ENCODE measurements around the gene QTRT2. TPM values are rescaled to one million over a fixed set of nuclear protein-coding genes. Genes with fewer than 3 reads are reported as not detected.

The QTRT2 gene
- total and polyA plus RNA-seq, 2 of the 8 experiments (the other 6 are each of a cell fraction or from before 2014, with no cell fraction given): 13.3 to 54.5 TPM

DNA sequence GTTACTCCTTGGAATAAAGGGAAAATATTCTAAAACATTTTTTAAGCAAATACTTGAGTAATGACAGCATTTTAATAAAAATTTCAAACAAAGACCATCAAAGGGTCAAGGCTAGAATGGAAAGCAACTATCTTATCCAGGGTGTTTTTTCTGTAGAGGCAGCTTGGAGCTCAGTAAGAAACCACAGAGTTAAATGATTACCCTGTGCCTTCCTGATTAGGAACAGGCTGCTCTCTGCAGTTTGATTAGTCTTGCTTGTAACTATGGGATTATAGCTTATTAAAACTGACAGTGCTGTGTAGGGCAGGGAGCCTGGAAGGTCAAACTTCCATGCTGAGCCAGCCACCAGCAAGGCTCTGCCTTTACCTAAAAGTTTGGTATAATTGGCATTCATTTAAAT is 33.1 kb downstream of the QTRT2 start (continued):
- TF ChIP-seq, protein P1, sequence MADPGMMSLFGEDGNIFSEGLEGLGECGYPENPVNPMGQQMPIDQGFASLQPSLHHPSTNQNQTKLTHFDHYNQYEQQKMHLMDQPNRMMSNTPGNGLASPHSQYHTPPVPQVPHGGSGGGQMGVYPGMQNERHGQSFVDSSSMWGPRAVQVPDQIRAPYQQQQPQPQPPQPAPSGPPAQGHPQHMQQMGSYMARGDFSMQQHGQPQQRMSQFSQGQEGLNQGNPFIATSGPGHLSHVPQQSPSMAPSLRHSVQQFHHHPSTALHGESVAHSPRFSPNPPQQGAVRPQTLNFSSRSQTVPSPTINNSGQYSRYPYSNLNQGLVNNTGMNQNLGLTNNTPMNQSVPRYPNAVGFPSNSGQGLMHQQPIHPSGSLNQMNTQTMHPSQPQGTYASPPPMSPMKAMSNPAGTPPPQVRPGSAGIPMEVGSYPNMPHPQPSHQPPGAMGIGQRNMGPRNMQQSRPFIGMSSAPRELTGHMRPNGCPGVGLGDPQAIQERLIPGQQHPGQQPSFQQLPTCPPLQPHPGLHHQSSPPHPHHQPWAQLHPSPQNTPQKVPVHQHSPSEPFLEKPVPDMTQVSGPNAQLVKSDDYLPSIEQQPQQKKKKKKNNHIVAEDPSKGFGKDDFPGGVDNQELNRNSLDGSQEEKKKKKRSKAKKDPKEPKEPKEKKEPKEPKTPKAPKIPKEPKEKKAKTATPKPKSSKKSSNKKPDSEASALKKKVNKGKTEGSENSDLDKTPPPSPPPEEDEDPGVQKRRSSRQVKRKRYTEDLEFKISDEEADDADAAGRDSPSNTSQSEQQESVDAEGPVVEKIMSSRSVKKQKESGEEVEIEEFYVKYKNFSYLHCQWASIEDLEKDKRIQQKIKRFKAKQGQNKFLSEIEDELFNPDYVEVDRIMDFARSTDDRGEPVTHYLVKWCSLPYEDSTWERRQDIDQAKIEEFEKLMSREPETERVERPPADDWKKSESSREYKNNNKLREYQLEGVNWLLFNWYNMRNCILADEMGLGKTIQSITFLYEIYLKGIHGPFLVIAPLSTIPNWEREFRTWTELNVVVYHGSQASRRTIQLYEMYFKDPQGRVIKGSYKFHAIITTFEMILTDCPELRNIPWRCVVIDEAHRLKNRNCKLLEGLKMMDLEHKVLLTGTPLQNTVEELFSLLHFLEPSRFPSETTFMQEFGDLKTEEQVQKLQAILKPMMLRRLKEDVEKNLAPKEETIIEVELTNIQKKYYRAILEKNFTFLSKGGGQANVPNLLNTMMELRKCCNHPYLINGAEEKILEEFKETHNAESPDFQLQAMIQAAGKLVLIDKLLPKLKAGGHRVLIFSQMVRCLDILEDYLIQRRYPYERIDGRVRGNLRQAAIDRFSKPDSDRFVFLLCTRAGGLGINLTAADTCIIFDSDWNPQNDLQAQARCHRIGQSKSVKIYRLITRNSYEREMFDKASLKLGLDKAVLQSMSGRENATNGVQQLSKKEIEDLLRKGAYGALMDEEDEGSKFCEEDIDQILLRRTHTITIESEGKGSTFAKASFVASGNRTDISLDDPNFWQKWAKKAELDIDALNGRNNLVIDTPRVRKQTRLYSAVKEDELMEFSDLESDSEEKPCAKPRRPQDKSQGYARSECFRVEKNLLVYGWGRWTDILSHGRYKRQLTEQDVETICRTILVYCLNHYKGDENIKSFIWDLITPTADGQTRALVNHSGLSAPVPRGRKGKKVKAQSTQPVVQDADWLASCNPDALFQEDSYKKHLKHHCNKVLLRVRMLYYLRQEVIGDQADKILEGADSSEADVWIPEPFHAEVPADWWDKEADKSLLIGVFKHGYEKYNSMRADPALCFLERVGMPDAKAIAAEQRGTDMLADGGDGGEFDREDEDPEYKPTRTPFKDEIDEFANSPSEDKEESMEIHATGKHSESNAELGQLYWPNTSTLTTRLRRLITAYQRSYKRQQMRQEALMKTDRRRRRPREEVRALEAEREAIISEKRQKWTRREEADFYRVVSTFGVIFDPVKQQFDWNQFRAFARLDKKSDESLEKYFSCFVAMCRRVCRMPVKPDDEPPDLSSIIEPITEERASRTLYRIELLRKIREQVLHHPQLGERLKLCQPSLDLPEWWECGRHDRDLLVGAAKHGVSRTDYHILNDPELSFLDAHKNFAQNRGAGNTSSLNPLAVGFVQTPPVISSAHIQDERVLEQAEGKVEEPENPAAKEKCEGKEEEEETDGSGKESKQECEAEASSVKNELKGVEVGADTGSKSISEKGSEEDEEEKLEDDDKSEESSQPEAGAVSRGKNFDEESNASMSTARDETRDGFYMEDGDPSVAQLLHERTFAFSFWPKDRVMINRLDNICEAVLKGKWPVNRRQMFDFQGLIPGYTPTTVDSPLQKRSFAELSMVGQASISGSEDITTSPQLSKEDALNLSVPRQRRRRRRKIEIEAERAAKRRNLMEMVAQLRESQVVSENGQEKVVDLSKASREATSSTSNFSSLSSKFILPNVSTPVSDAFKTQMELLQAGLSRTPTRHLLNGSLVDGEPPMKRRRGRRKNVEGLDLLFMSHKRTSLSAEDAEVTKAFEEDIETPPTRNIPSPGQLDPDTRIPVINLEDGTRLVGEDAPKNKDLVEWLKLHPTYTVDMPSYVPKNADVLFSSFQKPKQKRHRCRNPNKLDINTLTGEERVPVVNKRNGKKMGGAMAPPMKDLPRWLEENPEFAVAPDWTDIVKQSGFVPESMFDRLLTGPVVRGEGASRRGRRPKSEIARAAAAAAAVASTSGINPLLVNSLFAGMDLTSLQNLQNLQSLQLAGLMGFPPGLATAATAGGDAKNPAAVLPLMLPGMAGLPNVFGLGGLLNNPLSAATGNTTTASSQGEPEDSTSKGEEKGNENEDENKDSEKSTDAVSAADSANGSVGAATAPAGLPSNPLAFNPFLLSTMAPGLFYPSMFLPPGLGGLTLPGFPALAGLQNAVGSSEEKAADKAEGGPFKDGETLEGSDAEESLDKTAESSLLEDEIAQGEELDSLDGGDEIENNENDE (IDR thresholded peaks at IDR 0.05; ENCODE audit: insufficient replicate concordance, low read length): no peak
- no peak for TF ChIP-seq POU5F1 (IDR thresholded peaks at IDR 0.05; ENCODE audit: low read depth, low read length)
- no peak for TF ChIP-seq TAF7 (optimal IDR thresholded peaks at IDR 0.05; ENCODE audit: borderline replicate concordance, low read depth, low read length)
- TF ChIP-seq GTF2F1 (IDR thresholded peaks at IDR 0.05; ENCODE audit: borderline replicate concordance, low read depth, low read length): no peak
- no peak for TF ChIP-seq RXRA (IDR thresholded peaks at IDR 0.05; ENCODE audit: insufficient read depth, low read depth, low read length)
- TF ChIP-seq GABPA (IDR thresholded peaks at IDR 0.05; ENCODE audit: borderline replicate concordance, insufficient read depth, low read length): no peak

Measured in H1 (cell line).